Measurements from ENCODE around the gene AHNAK2.
"Not testable (repeated sequence)": the region's sequence is repeated elsewhere in the genome, so short reads cannot be mapped to it uniquely, and the experiment has no call there.

The AHNAK2 gene

DNA sequence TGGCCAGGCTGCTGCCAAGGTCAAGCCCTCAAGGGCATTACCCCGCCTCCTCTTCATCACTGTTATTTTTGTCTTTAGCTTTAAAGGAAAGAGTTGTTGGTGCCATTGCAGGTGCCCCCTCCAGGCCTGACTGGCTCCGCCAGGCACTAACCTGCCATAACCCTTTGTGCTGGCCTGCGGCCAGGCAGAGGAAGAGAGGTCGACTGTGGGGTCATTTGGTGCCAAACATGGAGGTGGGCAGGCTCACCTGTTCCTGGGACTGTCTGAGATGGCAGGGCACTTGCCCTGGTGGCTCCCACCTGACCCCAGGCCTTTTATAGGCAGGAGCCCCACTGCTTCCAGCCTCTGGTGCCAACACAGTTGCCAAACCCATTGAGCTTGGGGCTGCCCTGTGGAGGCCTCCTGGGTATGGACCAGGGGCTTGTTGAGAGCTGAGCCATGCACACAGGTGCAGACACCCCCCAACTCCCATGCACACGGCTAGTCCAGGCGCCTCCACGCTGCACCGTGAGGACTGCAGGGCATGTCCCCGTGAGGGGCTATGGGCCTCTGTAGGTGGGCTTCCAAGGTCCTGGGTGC is 82.9 kb downstream of the AHNAK2 start:
- no peak for DNase-seq

DNA sequence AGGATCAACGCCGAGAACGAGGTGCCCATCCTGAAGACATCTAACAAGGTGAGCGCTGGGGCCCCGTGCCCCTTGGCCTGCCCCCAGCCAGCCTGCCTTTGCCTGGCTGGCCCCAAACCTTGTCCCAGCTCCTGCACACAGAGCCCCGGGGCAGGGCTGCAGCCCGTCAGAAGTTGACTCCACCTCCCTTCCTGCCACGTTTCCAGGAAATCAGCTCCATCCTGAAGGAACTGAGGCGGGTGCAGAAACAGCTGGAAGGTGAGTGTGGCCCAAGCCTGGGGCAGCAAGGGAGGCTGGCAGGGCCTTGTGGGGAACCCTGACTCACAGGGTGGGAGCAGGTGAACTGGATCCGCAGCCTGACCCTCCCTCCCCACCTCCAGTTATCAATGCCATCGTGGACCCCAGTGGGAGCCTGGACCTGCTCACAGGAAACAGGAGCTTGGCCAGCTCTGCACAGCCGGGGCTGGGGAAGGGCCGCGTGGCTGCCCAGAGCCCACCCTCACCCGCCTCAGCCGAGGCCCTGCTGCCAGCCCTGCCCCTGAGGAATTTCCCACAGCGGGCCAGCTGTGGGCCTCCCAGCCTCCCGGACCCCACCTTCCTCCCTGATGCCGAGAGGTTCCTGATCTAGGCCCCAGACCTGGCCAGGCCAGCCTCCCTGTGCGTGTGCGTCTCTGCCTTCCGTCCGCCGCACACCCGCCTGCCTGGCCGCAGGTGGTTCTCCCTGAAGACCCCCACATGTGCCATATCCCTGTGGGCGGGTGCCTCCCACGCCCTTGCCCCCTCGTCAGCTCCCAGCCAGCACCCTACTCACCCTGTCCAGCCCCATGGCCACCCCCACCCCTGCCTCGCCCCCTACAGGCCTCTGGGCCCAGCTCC is 83.6 kb downstream of the AHNAK2 start:
- DNase-seq, result no peak

DNA sequence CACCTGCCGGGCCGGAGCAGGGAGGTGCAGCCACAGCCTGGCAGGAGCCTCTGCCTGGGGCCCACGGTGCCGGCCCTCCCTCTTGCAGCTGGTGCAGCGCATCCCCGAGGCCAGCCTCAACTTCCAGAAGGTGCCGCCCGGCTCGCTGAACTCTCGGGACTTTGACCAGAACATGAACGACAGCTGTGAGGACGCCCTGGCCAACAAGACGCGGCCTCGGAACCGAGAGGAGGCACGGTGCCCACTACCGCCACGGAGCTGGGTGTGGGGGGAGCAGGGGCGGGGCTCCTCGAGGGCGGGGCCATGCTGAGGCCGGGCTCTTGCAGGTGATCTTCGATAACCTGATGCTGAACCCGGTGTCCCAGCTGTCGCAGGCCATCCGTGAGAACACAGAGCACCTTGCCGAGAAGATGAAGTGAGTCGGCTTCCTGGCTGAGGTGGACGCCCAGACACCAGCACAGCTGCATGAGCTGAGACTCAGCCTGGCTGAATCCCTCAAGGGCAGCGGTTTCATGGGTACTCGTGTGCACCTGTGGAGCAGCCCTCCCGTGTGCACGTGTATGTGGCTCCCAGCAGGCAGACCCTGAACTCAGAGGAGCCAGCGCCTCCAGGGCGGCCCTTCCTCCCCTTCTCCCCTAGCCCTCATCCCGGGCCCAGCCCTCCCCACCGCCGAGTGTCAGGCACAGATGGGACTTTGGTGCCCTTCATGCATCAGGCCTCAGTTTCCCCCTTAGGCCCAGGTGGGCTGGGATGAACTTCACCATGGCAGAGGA is 84.6 kb downstream of the AHNAK2 start:
- DNase-seq, result no peak

DNA sequence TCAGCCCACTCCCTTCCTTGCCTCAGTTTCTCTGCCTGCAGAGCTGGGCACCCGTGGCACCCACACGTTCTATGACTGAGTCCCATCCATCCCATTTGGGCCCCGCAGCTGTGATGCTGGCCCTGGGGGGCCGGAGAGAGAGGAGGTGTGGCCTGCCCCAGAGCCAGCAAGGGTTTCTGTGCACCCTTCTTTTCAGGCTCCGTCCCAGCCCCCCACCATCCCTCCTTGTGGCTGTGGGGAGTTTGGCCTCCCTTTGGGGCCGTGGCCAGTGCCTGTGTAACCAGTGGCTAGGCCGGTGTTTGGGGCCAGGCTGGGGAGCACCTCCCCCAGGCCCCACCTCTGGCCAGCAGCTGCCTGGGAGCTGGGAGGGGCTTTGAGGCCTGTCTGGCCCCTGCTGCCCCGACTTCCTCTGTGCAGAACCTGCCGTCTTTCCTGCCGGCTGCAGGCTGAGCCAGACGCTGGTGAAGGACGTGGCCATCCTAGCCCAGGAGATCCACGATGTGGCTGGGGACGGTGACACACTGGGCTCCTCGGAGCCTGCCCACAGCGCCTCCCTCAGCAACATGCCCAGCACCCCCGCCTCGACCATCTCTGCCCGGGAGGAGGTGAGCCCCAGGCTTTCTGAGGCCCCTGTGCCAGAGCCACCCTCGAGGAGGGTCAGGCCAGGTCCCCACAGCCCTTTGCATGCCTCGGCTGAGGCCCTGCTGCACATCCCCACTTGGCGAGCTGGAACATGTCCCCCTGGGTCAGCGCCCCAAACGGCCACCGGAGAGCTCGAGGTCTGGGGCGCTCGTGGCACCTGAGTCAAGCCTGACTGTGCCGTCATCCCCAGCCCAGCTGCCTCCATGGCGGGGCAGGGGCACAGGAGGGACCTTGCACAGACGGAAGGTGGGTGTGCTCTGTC is 85.4 kb downstream of the AHNAK2 start:
- DNase-seq, result no peak

DNA sequence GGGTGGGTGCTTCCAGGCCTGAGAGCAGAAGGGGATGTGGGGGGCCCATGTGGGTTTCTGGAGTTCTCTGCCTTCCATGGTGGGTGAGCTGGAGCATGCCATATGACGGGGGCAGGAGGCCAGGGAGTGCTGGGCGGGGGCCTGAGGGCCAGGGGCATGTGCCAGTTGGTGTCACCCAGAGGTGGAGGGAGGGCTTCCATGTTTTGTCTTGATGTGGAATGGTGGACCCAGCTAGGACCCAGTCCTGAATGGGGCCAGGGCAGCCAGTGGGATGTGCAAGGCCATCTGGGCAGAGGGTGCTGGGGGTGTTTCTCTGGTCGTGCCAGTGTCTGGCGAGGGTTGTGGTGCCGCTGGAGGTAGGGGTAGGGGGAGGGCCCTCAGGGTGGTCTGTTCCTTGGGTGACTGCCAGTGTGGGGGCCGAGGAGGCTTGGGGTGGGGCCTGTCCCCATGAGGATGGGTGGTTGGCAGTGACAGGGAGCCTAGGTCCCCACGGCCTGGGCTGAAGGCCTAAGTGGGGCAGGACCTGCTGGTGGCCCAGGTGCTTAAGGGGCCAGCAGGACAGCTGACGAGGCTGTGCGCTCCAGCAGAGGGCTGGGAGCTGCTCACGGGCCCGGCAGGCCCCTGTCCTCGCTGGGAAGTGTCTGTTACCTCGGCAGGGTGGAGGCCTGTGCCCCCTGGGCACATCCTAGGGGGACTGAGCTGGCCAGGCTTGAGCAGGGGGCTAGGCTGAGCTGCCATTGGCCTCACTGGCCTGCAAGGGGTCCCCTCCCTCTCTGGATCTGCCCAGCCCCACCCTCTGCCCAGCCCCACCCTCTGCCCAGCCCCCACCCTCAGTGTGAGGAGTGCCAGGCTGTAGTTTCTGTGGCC is 86.3 kb downstream of the AHNAK2 start:
- no peak for DNase-seq

DNA sequence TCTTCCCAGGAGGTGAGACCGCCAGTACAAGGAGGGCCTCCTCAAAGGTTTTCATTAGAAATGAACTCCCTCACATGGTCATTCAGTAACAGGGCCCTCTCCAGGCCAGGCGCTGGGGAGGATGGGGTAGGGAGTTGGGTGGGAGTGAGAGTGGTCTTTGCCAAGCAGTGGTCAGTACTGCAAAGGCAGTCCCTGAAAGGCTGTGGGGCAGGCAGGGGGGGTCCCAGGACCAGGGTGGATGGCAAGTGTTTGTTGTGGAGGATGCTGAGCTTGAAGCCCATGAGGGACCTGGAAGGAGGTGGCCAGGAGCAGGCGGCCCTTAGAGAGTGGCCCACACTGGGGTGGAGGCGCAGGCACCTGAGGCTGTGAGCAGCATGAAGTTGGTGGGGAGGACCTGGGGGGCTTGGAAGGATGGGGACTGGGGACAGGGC is 87.0 kb downstream of the AHNAK2 start:
- DNase-seq, result no peak

DNA sequence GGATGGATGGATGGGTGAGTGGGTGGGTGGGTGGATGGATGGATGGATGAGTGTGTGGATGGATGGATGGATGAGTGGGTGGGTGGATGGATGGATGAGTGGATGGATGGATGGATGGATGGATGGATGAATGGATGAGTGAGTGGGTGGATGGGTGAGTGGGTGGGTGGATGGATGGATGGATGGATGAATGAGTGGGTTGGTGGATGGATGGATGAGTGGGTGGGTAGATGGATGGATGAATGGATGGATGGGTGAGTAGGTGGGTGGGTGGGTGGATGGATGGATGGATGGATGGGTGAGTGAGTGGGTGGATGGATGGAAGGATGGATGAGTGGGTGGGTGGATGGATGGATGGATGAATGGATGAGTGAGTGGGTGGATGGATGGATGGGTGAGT is 87.9 kb downstream of the AHNAK2 start:
- DNase-seq, result not testable (repeated sequence)

DNA sequence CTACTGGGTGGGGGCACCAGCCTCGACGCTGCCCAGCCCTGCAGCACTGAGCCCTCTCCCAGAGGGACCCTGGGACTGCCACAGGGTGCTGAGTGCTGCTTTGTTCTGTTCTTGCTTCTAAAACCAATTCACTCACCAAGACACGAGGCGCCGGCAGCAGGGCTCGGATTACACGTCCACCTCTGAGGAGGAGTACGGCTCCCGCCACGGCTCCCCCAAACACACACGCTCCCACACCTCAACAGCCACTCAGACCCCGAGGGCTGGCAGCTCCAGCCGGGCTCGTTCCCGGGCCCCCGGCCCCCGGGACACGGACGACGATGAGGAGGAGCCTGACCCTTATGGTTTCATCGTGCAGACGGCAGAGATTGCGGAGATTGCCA is 88.8 kb downstream of the AHNAK2 start:
- no peak for DNase-seq

DNA sequence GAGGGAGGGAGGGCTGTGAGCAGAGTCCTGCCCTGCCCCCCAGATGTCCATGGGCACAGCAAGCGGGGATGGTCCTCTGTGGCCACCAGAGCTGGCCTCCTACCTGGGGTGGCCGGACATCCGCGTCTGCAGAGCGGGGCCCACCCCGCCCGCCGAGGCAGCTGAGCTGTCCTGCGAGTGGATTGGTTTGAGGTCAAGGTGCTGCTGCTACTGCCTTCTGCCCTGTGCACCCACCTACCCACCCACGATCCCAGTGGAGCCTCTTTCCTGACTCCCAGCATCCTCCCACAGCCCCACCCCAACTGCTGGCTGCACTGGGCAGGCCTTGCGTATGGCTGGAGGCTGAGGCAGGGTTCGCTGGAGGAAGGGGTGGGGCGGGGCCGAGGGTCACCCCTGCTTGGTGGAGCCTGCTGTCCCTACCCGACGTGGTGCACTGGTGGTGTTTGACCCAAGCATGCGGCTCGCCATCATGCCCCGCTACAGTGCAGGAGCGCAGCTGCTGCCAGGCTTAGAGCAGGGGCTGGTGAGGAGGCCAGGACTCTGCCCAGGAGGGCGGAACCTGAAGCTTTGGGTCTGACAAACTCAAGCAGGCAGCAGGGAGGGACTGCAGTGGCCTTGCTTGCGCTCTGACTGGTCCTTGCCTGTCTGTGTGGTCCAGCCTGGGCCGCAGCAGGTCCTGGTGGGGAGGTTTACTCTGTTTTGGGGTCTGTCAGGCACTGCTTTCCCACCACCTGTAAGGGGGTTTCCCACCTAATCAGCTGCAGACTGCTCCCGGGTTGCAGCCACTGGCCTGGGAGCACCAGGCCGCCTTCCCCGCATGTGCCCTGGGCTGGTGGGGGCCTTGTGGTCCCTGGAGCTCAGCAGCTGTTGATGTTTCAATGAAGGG is 89.4 kb downstream of the AHNAK2 start:
- DNase-seq, result no peak

DNA sequence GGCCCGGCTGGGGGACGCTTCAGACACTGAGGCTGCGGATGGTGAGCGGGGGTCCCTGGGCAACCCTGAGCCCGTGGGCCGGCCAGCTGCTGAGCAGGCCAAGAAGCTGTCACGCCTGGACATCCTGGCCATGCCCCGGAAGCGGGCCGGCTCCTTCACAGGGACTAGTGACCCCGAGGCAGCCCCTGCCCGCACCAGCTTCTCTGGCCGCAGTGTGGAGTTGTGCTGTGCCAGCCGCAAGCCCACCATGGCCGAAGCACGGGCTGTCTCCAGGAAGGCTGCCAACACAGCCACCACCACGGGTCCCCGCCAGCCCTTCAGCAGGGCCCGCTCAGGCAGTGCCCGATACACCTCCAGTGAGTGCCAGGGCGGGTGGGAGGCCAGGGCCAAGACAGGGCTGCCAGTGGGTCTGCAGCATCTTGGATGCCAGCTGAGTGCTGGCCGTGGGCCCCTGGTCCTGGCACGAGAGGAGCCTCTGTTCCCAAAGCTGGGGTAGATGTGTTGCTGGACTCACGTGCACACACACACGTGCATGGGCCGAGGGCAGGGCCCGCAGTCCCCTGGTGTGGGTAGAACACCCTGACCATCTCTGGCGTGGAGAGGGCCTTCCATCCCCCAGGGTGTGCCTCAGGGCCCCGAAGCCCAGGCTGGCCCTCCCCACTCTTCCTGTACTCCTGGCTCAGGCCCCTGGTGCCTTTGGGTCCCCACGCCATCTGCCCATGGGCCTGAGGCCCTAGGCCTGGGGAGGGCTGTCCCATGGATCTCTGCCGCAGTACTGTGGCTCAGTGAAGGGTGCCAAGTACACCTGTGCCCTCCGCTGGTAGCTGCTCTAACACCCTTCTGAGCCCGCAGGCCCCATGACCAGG is 90.3 kb downstream of the AHNAK2 start:
- no peak for DNase-seq
